GM19328 (cell line): Measurements from ENCODE around the gene ARHGEF1.

Experiments
- ATAC-seq: cut with Tn5 transposase; IDR thresholded peaks from one replicate; pipeline ENCODE4 v1.9.1; 2021; ENCODE audit warnings: mild to moderate bottlenecking, moderate library complexity; ENCODE audit not compliant: unreplicated experiment

ARHGEF1 gene

GRCh38 chr19:41917676-41918075 is 34.7 kb downstream of the ARHGEF1 start:
- no peak for ATAC-seq

GRCh38 chr19:41918095-41918494 is 35.1 kb downstream of the ARHGEF1 start:
- ATAC-seq: no peak

DNA sequence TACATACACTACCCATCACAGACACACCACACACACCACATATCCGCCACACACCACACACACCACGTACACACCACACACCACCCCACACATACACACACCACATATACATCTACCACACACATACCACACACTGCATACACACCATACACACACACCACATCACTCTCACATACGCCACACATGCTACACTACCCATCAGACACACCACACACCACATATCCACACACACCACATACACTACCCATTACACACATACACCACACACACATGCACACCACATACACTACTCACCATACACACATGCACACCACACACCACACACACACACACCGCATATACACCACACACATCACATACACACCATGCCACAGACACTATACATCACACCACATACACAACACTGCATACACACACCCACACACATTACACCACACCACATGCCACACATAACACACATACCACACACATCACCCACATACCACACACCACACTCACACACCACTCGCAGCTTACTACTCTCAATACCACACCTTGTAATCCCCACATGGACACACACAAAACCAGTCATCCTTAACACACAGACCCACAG is 35.8 kb downstream of the ARHGEF1 start:
- no peak for ATAC-seq

- ATAC-seq: no peak
Observed at GRCh38 chr19:41919948-41920712, 37.1 kb downstream of the ARHGEF1 start.

DNA sequence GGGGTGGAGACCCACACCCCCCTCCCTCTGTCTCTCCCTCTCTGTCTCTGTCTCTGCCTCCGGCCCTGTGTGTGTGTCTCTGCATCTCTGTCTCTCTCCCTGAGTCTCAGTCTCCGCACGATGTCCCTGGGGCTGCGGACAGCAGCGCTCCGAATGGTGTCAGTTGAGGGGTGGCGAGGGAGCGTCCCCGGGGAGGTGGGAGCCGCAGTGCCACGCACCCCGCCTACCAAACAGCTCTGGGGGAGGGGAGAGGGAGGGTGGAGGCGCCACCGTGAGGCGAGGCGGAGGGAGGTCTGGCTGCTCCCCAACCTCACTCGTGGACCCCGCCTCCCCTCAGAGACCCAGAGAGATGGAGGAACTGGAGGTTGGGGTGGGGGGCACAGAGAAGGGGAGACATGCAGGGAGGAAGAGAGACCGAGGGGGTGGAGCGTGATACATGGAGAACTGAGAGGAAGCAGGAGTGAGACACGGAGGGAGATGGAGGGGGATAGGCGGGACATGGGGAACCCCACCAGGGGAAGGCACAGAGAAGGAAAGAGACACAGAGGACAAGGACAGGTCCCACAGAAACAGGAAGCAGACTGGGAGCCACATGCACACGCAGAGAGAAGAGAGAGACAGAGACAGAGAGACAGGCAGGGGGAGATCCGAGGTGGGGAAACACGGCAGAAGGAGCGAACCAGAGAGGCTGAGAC is 38.0 kb downstream of the ARHGEF1 start:
- no peak for ATAC-seq

DNA sequence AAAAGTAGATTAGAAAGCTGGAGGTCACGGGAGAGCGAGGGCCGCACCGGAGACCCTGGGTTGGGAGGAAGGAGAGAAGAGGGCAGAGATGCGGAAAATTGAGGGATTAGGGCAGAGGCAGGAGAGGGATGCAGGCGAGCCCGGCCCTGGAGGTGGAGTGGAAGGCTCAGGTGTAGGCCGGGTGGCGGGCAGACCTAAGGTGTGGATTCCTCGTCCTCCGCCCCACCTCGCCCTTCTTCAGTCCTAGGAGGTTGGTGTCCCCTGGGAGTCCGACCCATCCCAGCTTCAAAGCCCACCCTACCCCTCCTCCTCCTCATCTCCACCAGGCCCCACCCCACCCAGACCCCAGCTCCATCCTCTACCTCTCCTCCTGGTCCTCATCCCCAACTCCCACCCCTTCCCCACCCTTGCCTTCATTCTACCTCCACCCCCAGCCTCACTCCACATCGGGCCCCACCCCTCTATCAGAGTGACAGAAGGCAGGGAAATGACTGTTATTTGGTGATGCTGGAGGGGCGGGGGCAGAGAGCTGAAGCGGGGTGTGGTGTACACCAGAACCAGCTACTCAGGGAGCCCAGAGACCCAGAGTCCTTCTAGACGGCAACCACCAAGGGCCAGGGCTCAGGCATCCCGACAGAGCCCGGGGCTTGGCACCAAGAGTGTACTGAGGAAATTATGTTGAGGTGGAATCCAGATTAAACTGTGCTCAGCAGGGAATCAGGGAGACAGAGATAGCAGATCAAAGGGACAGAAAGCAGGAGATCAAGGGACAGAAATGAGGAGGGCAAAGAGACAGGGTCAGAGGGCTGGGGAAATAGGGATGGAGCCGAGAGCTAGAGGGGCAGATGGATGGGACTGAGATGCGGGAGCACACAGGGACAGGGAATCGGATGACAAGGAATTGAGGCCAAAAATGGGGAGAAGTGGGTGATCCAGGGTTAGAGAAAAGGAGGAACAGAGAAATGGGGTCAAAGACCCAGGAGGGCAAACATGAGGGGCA is 38.9 kb downstream of the ARHGEF1 start:
- no peak for ATAC-seq

- ATAC-seq: no peak
Observed at GRCh38 chr19:41922585-41922984, 39.6 kb downstream of the ARHGEF1 start.

- no peak for ATAC-seq
Observed at GRCh38 chr19:41923045-41923788, 40.2 kb downstream of the ARHGEF1 start.

DNA sequence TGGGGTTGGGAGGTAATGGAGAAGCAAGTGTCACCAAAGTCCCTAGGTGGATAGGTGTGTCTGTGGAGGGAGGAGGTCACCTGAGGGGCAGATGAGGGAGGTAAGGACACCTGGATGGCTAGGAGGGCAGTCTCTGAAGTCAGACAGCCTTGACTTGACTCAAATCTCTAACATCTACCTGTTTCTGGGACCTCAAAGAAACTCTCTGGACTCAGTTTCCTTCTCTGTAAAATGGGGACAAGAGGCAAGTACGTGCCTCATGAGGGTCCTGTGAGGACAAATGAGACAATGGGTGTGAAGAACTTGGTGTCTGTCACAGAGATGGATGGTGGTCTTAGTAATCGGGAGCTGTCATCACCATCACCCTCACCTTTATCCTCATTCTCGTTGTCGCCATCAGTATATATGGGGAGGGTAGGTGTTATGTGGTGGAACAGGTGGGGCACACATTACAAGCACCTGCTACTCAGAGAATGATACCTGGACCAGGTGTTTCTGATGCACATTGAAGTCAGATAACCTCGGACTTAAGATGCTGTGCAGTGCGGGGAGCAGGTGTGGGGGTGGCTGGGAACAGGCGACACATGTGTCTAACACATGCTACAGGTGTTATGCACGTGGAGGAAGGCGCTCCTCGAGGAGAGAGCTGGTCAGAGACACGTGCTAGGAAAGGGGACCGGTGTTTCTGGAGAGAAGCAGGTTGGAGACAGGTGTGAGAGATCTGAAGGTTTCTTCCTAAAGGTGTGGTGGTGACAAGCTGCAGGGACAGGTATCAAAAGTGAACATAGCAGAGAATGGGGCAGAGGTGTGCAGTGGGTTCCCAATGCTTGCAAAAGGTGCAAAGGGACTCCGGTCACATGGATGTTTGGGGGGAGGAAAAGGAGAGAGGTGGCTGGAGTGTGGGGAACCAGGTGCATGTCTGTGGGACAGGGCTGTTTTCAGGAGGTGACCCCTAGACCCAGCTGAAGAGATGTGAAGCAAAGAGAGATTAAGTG is 41.5 kb downstream of the ARHGEF1 start:
- ATAC-seq: no peak

DNA sequence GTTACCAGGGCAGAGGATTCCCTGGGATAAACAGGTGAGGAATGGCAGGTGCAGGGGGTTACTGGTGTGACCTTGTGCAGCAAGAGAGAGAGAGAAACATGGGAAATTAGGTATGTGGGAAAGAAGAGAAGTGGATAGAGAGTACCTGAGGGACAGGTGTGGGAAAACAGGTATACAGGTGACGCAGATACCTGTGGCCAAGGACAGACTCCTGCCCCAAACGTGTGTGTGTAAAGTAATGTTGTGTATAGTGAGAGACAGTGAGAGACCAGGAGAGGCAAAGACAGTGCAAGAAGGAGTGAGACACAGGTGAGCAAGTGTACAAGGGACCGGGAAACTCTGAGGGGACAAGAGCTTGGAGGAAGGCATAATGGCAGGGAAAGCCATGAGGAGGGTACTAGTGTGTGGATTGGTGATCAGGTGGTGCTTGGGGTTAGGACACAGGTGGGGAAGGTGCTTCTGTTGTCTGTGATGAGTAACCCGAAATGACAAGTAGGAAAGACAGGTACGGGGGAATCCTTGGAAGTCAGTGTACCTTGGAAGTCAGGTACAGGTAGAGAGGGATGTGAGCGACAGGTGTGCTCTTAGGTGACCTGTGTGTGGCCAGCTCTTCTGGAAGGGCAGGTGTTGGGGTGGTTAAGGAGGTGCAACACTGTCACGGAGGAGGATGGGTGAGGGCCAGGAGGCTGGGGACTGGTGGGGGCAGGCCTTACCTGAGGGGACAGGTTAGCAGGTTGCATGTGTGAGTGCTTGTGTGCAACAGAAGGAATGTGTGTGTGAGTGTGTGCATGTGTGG is 42.4 kb downstream of the ARHGEF1 start:
- no peak for ATAC-seq

DNA sequence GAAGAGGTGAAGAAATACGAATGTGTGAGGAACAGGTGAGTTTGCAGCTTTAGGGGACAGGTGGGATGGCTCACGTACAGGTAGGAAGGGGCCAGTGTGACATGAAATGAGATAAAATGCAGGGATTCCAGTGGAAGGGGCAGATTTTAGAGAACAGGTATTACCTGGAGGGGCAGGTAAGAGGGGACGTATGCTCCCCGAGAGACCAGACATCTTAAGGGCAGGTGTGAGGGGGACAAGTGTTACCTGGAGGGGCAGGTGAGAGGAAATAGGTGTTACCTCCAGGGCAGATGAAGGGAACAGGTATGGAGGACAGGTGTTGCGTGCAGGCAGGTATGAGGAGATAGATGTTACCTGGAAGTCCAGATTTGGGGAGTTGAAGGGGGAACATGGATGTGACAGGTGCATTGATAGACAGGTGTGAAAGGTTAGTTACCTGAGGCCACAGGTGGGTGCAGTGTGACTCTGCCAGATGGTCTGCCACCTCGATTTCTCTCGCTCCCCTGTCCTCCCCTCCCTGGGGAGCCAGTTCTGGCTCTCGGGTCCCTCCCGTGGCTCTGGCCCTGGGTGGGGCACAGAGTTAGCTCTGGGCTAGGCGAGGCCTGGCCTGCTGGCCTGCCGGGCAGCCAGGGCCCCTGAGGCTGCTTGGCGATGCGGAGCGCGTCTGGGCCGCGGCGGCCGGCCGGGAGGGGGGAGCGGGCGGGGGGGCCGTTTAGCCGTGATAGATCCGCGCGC is 43.2 kb downstream of the ARHGEF1 start:
- ATAC-seq: no peak

GRCh38 chr19:41926763-41927496 is 43.9 kb downstream of the ARHGEF1 start:
- no peak for ATAC-seq

- ATAC-seq: no peak
Observed at GRCh38 chr19:41927497-41928192, 44.7 kb downstream of the ARHGEF1 start.

- ATAC-seq: no peak
Observed at GRCh38 chr19:41928221-41928683, 45.3 kb downstream of the ARHGEF1 start, which contains the start of gene ERFL. TSS of gene ERFL (minus strand) at chr19:41928449. CDS start at chr19:41912919, 15,530 bp downstream.

GRCh38 chr19:41928754-41929535 is 46.0 kb downstream of the ARHGEF1 start:
- no peak for ATAC-seq
